HEK293T (cell line): Measurements from ENCODE around the gene EMP3.
A peak's percentile ranks its signal among the peaks of the same experiment; 100 is the strongest.

Experiments used
- CTCF ChIA-PET: fragments of 350-600 bp; formaldehyde crosslinking; extraction: SDS; loops from one replicate; lab custom pipeline; 2021; ENCODE audit warnings: antibody characterized with exemption, inconsistent platforms; lab: Yijun Ruan, JAX
- POLR2A ChIA-PET: fragments of 350-600 bp; formaldehyde crosslinking; extraction: SDS; loops from one replicate; lab custom pipeline; 2020; ENCODE audit warnings: antibody characterized with exemption, inconsistent platforms; lab: Yijun Ruan, JAX
- DNase-seq: peaks from one replicate; pipeline ENCODE4 v3.0.0; 2012; ENCODE audit warnings: mixed read lengths; ENCODE audit errors: extremely low spot score
- ARNT ChIP-seq: fragments of 450-650 bp; IDR thresholded peaks from 2 replicates; pipeline ENCODE4 v1.6.1; 2017; ENCODE audit warnings: mild to moderate bottlenecking
- BHLHE40 ChIP-seq: fragments of 450-650 bp; IDR thresholded peaks from 2 replicates; pipeline ENCODE4 v1.6.1; 2016; ENCODE audit warnings: mild to moderate bottlenecking, moderate library complexity, borderline replicate concordance
- CTBP1 ChIP-seq: fragments of 450-650 bp; IDR thresholded peaks from 2 replicates; pipeline ENCODE4 v1.6.1; 2016; ENCODE audit warnings: borderline replicate concordance
- ELF4 ChIP-seq: fragments of 450-650 bp; IDR thresholded peaks from 2 replicates; pipeline ENCODE4 v1.6.1; 2017; ENCODE audit warnings: antibody characterized with exemption
- FOXA1 ChIP-seq: fragments of 450-650 bp; IDR thresholded peaks from 2 replicates; pipeline ENCODE4 v1.6.1; 2016; ENCODE audit warnings: mild to moderate bottlenecking
- FOXK2 ChIP-seq: fragments of 450-650 bp; IDR thresholded peaks from 2 replicates; pipeline ENCODE4 v1.6.1; 2016; ENCODE audit warnings: mild to moderate bottlenecking
- FOXM1 ChIP-seq: fragments of 450-650 bp; IDR thresholded peaks from 2 replicates; pipeline ENCODE4 v1.6.1; 2017; ENCODE audit warnings: mild to moderate bottlenecking, borderline replicate concordance
- HDGF ChIP-seq: fragments of 450-650 bp; IDR thresholded peaks from 2 replicates; pipeline ENCODE4 v1.6.1; 2017; ENCODE audit warnings: antibody characterized with exemption, borderline replicate concordance
- L3MBTL2 ChIP-seq: fragments of 450-650 bp; conservative IDR thresholded peaks from 2 replicates; pipeline ENCODE4 v1.6.1; 2016; ENCODE audit warnings: mild to moderate bottlenecking
- LEF1 ChIP-seq: fragments of 450-650 bp; IDR thresholded peaks from 2 replicates; pipeline ENCODE4 v1.6.1; 2017; ENCODE audit warnings: mild to moderate bottlenecking, borderline replicate concordance
- NFRKB ChIP-seq: fragments of 450-650 bp; IDR thresholded peaks from 2 replicates; pipeline ENCODE4 v1.6.1; 2016; ENCODE audit warnings: mild to moderate bottlenecking, moderate library complexity
- SP1 ChIP-seq: fragments of 450-650 bp; IDR thresholded peaks from 2 replicates; pipeline ENCODE4 v1.6.1; 2017
- SUZ12 ChIP-seq: fragments of 450-650 bp; IDR thresholded peaks from 2 replicates; pipeline ENCODE4 v1.6.1; 2016; ENCODE audit warnings: mild to moderate bottlenecking
- TARDBP ChIP-seq: fragments of 450-650 bp; IDR thresholded peaks from 2 replicates; pipeline ENCODE4 v1.6.1; 2016
- ZNF384 ChIP-seq: fragments of 450-650 bp; IDR thresholded peaks from 2 replicates; pipeline ENCODE4 v1.6.1; 2016
- TF ChIP-seq, protein P1 (sequence below): fragments of 450-650 bp; IDR thresholded peaks from 2 replicates; pipeline ENCODE4 v1.6.1; 2016

Gene EMP3

DNA sequence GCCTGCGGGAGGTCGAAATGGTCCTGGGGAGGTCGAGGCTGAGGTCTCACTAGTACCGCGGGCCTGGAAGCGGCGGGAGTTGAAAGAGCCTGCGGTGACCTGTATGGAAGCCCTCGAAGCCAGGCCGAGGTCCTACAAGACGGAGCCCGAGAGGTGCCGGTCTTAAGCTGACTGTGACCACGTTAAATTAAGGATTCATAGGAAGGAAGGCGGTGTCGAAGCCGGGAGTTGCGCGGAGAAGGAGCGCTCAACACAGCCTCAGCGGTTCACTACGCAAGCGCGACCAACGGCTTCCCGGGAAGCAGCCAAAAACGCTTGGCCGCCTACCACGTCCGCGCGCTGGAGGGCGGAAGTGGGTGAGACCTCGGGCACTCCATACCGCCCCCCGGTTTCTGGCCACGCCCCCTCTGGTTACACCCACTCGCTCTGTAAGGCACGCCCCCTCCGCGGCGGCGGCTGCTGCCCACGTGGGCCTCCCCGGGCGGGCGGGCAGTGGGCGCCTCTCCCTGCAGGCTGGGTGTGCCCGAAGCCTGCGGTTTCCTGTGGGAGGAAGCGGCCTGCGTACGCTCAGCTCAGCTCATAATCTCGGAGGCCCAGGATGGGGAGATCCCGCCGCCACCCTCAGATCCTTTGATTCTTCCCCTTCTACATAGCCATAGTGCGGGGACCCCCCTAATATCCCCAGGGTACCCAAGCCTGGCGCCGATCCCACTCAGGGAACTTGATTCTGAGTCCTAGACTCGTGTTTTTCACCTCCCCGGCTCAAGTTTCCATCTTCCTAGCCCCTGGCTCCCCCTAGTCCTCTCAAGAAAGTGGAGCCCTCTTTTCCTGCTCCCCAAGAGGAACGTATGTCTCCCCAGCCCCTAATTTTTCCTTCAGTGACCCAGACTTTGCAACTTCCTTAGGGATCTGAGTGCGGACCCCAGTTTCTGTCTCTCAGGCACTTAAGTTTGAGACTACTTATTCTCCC is 3.4 kb upstream of the EMP3 start:
- ChIA-PET POLR2A (interaction anchor here (0.6 to 8.6 kb wide), 7 partner anchors 11 to 124 kb away, joined by 3 to 93 read pairs (median 3); partner anchors contain the start of genes GRWD1, SYNGR4 and TMEM143), CTCF (interaction anchor here (0.5 to 4.7 kb wide), 6 partner anchors 12 to 267 kb away, joined by 3 to 78 read pairs (median 4); no protein-coding TSS in a partner anchor)
- peak; percentile 44; the same call in 1 of the 2 replicates for TF ChIP-seq HDGF
- TF ChIP-seq L3MBTL2, result peak; percentile 89
- no peak for TF ChIP-seq ELF4
- peak; percentile 91 for DNase-seq

DNA sequence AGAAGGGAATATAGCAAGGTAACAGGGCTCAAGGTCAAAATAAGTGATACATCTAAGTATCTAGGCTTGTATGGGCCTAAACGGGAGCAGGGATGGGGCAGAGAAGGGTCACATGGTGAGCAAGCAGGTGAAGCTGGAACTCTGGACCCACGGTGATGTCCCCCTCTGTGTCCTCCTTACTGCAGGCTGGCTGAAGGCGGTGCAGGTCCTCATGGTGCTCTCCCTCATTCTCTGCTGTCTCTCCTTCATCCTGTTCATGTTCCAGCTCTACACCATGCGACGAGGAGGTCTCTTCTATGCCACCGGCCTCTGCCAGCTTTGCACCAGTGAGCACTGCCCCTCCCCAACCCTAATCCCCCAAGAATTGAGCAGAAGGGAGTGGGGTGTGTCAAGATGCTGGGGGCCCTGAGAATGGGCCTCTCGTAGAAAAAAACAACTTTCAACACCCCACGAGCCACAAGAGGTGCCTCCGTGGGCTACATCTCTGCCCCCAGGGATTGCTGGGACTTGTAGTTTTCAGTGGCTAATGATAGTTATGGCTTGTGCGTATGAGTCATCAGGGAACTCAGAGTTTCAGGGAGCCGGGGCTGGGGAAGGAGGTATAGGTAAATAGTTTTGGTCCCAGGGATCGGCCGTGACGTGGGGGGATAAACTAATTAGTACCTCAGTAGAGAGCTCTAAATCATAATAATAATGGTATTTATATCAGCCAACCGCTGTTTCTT is 4.0 kb downstream of the EMP3 start:
- POLR2A ChIA-PET, result interaction anchor here (0.9 to 6.6 kb wide), 3 partner anchors 7 to 62 kb away, joined by 3 to 93 read pairs (median 6); partner anchors contain the start of genes EMP3 and KDELR1
- CTCF ChIA-PET, result interaction anchor here (1.0 kb wide), 1 partner anchor 15 kb away, joined by 3 read pairs; no protein-coding TSS in a partner anchor
- TF ChIP-seq L3MBTL2 (no peak), HDGF (no peak), FOXA1 (no peak), FOXK2 (no peak), LEF1 (no peak), BHLHE40 (no peak), NFRKB (no peak), ZNF384 (no peak), TARDBP (no peak), CTBP1 (no peak), SP1 (no peak), ARNT (no peak)
- TF ChIP-seq, protein P1, sequence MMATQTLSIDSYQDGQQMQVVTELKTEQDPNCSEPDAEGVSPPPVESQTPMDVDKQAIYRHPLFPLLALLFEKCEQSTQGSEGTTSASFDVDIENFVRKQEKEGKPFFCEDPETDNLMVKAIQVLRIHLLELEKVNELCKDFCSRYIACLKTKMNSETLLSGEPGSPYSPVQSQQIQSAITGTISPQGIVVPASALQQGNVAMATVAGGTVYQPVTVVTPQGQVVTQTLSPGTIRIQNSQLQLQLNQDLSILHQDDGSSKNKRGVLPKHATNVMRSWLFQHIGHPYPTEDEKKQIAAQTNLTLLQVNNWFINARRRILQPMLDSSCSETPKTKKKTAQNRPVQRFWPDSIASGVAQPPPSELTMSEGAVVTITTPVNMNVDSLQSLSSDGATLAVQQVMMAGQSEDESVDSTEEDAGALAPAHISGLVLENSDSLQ, result no peak
- no peak for DNase-seq

DNA sequence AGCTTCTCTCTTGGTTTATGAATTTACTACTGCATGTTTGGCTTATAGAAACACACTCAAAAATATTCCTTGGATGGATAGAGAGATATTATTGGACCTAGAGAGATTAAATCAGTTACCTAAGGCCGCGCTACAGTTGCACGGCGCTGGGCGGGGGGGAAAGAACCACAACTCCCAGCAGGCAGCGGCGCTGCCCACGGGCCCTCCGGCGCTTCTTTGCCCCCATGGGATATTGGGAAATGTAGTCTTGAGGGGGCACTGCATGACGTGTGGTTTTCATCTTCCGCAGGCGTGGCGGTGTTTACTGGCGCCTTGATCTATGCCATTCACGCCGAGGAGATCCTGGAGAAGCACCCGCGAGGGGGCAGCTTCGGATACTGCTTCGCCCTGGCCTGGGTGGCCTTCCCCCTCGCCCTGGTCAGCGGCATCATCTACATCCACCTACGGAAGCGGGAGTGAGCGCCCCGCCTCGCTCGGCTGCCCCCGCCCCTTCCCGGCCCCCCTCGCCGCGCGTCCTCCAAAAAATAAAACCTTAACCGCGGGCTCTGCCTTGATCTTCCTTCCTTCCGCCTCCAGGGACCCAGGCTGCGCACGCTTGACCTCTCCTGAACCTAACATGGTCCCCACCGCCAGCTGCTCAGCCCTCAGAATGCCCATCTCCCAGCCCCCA is 4.8 kb downstream of the EMP3 start:
- ChIA-PET CTCF (interaction anchor here (1.0 kb wide), 1 partner anchor 16 kb away, joined by 3 read pairs; no protein-coding TSS in a partner anchor), POLR2A (interaction anchor here (1.4 to 6.6 kb wide), 2 partner anchors 8 to 33 kb away, joined by 6 to 93 read pairs; partner anchors contain the start of gene EMP3)
- peak; percentile 62 for TF ChIP-seq L3MBTL2
- TF ChIP-seq BHLHE40, result no peak
- no peak for TF ChIP-seq CTBP1
- TF ChIP-seq FOXK2, result no peak
- TF ChIP-seq ZNF384, result no peak
- no peak for TF ChIP-seq ELF4
- TF ChIP-seq HDGF, result no peak
- no peak for TF ChIP-seq ARNT
- no peak for TF ChIP-seq TARDBP
- TF ChIP-seq LEF1, result no peak
- TF ChIP-seq FOXM1, result no peak
- TF ChIP-seq SUZ12, result no peak
- TF ChIP-seq FOXA1, result no peak
- TF ChIP-seq SP1, result no peak
- TF ChIP-seq NFRKB, result no peak
- TF ChIP-seq, protein P1, result peak; percentile 43; the same call in 1 of the 2 replicates
- peak; percentile 75 for DNase-seq

DNA sequence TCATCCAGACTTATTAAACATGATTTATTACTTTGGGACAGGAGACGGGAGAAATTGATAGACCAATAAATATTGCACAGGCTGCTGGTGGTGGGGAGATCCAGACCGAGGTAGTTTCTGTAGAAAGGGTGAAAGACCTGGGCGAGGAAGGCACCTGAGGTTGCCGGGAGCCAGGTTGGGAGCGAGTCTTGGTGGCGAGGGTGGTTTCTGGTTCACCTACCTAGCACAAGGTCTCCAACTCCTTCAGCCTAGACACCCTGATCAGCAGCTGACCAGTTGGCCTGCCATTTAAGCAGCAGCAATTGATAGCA is 7.0 kb downstream of the EMP3 start:
- TF ChIP-seq FOXM1 (no peak), CTBP1 (no peak), ARNT (no peak), L3MBTL2 (no peak), ELF4 (no peak), LEF1 (no peak), BHLHE40 (no peak), HDGF (no peak), ZNF384 (no peak), TARDBP (no peak), FOXA1 (no peak), SP1 (no peak), SUZ12 (no peak), FOXK2 (no peak), NFRKB (no peak)
- TF ChIP-seq, protein P1, result no peak
- ChIA-PET POLR2A (interaction anchor here (0.9 to 6.6 kb wide), 7 partner anchors 10 to 287 kb away, joined by 3 to 93 read pairs (median 5); partner anchors contain the start of genes CARD8, EMP3, RPL18 and SPHK2), CTCF (interaction anchor here (1.0 to 3.3 kb wide), 3 partner anchors 13 to 174 kb away, joined by 5 to 78 read pairs (median 14); a partner anchor contains a TSS)
- DNase-seq, result no peak
